ENCODE data around the gene MTUS2.
"Not testable (repeated sequence)": the region's sequence is repeated elsewhere in the genome, so short reads cannot be mapped to it uniquely, and the experiment has no call there.

MTUS2 gene

DNA sequence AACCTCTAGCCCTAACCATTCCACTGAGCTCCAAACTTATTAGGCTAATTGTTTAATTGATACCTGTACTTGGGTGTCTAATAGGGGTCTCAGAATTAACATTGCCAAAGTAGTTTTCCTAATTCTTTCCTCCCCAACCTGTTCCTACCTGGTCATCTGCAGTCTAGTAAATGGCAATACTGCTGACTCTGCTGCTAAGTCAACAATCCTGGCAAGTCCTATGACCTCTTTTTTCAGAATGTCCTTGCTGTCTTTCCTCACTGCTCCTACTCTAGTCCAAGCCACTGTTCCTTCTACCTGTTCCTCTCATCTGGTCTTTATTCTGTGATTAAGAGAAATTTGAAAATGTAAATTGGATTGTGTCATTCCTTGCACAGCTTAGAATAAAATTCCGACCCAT lies 143.9 kb downstream of the MTUS2 start:
- DNase-seq: no peak

- DNase-seq: no peak
These were observed 144.7 kb downstream of the MTUS2 start for GRCh38 chr13:28964803-28965202.

DNA sequence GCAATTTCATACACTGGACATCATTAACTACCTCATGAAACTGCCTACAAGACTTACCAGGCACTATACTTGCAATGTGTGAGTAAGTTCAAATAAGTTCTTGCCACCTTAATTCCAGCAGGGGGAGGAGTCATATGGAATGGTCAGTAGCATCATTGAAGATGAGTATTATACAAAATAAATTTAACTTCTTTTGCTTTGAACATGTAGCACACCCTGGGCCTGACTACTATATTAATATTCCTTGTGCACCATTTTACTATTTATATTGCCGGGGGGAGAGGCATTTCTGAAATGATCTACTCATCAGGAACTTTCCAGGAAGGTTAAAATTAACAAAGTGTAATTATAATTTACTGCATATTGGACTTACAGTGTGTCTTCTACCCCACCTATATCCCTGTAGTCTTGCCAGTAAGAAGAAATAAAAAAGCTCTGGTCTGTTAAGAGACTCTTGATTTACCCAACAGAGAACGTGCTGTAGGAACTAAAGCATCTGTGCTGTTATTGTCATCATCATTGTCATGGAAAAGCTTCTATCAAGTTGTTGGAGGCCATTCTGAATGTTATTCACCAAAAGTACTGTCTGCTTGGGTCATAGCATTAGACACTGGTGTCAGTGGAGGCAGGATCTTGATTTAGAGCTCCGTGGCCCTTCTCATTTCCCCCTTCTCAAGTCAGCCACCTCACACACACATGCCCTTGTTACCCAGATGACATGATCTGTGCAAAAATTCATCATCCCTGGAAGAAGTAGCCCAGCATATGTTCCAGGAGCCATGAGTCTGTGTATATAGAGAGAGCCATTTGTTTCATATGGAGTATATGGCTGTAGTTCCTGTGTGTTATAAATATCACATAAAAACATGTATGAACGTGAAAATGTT lies 147.1 kb downstream of the MTUS2 start:
- DNase-seq: no peak

DNA sequence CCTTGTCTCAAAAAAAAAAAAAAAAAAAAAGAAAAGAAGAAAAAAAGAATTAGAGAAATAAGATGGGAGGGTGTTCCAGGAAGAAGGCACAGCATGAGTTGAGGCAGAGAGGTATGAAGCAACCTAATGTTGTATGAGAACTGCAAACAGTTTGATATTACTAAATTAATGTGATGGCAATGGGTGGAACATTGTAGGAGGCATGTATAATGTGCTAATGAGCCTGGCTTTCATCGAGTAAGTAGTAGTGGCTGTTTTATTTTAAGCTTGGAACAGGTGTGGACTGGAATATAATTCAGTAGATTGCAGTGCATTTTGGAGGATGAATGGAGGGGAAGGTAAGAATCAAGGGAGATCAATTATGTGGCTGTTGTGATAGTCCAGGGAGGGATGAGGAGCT lies 156.1 kb downstream of the MTUS2 start:
- DNase-seq: no peak

DNA sequence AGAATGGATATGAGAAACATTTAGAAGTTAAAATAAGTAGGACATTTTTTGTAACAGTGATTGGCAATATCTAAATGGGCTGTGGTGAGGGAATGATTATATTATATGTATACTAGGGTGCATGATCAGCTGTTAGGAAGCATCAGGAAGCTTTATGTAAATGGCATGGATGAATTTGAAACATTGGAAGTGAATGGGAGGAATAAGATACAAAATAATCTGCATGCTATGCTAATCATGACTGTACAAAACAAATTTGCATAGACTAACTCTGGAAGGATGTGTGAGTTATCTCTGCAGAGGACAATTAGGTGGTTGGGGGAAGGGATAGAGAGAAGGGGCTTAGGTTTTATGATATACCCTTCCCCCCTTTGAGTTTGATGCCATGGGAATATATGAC lies 156.5 kb downstream of the MTUS2 start:
- DNase-seq: no peak

DNA sequence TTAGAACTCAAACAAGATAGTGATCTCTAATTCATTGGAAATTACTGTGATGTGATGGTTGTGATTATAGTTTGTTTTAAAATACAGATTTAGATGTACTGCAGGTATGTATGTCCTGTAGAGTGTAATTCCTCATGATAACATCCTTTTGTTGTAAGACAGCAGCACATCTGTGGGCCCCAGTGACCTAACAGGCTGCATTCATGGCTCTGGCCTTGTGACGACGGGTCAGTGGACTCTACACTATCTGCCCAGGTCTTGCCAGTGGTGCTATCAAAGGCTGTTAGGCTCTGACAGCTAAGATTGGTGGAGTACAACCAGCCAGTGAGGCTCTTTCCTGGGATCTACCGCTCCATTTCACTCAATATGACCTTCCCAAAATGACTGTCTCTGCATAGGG lies 158.4 kb downstream of the MTUS2 start:
- DNase-seq: no peak

- no peak for DNase-seq
These were observed 161.4 kb downstream of the MTUS2 start for GRCh38 chr13:28981530-28981929.

GRCh38 chr13:28983641-28984040 lies 163.5 kb downstream of the MTUS2 start:
- DNase-seq: no peak

GRCh38 chr13:28984326-28984725 lies 164.2 kb downstream of the MTUS2 start:
- DNase-seq: no peak

DNA sequence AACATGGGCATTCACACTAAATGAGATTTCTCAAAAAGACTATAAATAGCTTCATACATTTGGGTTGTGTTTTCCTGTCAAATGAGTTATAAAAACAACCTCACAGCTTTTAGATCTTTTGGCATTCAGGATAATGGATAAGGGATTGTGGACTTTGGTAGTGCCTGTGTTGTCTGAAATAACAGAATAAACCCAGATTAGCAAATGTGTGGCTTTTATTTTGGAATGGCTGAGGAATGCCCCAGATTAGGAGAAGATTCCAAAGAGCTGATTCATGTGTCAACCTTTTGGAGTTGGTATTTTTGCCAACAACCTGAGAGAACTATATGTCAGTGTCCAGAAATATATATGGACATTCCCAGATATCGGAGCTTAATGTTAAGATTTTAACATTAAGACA lies 164.7 kb downstream of the MTUS2 start:
- no peak for DNase-seq

GRCh38 chr13:28990378-28990777 lies 170.2 kb downstream of the MTUS2 start:
- not testable (repeated sequence) for DNase-seq

GRCh38 chr13:28991764-28992163 lies 171.6 kb downstream of the MTUS2 start:
- no peak for DNase-seq

DNA sequence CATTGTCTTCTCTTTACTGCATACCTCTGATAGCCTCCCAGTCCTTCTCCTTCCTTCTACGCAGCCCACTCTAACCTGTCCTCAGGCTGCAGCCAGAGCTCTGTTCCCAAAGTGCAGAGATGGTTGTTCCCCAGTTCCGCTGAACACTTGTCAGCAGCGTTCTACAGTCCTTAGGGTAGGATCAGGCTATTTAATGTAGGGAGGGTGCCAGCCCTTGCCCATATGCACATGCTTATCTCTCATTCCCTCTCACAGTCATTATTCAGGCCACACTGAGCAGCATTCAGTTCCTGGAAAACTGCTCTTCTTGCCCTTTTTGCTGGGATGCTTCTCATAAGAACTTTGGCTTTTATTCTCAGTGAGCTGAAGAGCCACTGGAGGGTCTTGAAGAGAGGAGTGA lies 180.7 kb downstream of the MTUS2 start:
- DNase-seq: no peak

DNA sequence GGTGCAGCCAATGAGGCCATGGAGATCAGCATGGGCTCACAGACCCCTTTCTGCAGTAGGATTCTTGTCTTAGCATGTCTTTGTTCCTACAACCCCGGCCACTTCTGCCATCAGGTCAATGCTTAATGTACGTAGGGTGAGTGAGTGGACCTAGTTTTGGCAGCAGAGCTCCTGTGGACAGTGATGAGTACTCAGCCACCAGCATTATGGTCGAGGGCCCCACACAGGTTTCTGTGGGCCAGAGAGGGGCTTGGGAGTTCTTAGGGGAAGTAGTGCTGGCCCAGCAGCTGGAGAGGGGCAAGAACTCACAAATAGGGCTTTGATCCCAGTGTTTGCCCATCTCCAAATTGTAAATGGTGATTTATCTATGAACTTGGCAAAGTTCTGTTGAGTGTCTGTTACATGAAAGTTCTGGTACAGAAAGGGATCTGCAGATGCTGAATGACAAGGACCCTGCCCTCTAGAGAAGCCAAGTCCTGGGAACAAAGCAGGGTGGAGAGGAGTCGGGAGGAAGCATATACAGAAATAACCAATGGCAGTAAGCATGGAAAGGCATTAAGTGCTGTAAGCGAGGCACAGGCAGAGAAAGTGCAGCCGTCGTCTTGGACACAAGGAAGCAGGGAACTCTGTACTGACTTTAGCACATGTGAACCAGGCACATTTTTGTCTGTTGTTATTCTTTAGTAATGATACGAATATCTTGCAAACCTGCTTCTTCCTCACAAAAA lies 185.1 kb downstream of the MTUS2 start:
- no peak for DNase-seq

DNA sequence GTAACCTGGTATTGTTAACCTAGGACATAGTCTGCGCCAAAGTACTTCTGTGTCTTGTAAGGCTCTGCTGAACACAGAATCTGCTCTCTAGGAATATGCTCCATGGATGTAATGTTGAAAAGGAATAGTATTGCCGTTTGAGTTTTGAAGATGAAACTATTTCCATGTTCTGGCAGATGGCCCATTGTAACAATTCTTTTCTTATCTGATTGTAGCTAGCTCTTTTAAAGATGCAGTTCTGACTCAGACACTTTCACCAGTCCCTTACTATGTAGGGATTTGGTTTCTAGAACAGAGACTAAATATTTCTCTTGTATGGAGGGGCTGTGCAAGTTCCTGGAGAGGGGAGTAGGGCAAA lies 185.6 kb downstream of the MTUS2 start:
- no peak for DNase-seq

DNA sequence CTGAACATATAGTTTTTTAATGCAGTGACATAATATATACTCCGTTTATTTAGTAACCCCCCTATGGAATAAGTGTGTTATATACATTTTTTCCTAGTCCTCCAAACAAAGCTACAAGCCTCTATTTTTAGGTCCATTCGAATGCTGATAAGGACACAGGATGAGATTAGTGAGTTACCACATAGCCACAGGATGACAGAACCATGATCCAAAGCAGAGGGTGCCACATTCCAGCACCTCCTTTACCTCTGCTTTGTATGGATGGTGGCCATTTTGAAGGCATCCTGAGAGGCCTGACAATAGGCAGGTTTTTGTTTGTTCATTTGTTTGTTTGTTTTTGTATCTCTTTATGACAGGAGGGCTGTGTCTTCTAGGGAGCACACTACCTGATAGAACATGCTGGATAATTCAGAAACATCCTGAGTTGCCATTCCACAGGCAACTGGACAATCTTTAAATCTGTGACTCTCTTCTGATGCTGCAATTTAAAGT lies 186.3 kb downstream of the MTUS2 start:
- no peak for DNase-seq

GRCh38 chr13:29008296-29008695 lies 188.2 kb downstream of the MTUS2 start:
- DNase-seq: no peak

GRCh38 chr13:29020314-29020713 lies 200.2 kb downstream of the MTUS2 start:
- no peak for DNase-seq

DNA sequence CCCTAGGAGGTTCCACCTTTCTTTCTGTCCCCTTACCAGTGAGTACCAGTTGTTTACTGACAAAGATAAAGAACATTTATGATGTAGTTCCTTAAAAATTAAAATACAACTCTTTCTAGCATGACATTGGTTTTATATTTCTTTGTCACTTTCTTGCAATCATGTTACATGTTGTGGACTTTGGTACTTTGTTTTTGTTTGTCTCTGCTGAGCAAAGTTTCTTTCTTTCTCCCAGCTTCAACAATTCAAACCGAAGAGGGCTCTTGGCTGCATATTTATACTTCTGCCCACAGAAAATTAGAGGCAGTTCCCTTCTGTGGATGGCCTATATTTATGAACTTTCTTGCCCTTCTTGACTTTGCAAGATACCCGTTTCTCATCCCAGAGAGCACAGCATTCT lies 201.2 kb downstream of the MTUS2 start:
- no peak for DNase-seq

DNA sequence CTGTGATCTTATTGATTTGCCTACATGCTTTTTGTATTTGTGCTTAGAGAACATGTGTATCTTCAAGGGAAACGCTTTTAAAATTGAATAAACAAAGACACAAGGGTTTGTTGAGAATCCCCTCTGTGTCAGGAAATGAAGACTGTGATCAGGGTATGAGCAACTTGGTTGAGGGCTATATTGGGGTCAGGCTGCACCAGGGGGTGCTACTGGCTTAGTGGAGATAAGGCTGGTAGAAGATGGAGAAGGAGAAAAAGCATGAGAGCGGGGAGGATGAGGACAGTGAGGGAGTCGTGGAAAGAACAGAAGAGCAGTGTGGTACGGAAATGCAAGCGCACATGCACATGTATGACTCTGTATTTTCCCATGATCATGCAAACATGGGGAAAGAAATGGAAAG lies 201.6 kb downstream of the MTUS2 start:
- DNase-seq: no peak

DNA sequence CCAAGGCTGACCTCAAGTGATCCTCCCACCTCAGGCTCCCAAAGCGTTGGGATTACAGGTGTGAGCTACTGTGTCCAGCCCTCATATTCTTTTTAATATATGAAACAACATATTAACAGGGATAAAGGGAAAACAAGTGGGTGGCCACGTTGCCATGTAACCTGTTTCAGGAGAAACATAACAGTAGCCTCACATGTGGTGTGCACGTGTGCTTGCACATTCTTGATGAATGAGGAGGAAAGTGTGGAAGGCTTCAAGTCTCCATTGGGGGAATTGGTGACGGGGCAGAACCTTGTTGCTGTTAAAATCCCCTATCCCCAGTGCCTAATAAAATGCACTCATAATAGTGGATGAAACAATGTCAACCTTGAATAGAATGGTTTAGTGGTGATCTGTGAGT lies 202.3 kb downstream of the MTUS2 start:
- no peak for DNase-seq

DNA sequence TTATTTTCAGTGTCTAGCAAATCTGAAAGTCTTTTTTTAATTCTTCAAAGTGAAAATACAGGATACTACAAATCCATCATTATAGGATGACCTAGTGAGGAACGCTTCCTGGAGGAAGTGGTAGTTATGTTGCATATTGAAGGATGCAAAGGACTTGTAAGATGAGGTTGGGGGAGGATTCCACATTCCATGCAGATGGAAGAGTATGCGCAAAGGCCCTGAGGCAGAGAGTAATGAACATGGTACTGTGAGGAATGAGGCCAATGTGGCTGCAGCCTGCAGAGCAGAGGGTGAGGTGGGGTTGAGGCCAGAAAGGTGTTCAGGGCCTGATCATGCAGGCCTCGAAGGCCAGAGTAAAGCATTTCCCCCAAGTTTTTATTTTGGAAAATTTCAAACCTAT lies 202.8 kb downstream of the MTUS2 start:
- DNase-seq: no peak

- no peak for DNase-seq
These were observed 204.6 kb downstream of the MTUS2 start for GRCh38 chr13:29024783-29025182.

DNA sequence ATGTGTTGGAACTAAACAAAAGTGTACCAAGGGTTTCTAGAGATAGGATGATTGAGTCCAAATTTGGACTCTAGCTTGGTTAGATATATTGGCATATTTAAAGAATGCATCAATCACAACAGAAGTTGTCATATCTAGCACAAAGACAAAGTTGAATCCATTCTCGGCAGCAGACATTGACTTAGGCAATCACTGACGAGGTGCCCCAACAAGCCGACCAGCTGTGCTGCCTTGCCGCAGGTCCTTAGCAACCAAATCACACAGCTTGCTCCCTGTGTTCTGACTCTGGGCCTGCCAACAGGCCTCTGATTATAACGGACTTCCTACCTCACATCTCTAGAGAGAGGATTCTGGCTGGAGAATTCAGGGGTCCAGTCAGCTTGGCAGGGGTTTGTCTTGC lies 208.7 kb downstream of the MTUS2 start:
- DNase-seq: no peak
